Measurements from ENCODE around the gene TGM5.
A peak's percentile ranks its signal among the peaks of the same experiment; 100 is the strongest.
"Not testable (repeated sequence)": the region's sequence is repeated elsewhere in the genome, so short reads cannot be mapped to it uniquely, and the experiment has no call there.

Gene TGM5

GRCh38 chr15:43242616-43243015 is 24.1 kb downstream of the TGM5 start:
- DNase-seq = no peak

- DNase-seq = no peak
Observed at GRCh38 chr15:43241100-43241499, 25.6 kb downstream of the TGM5 start.

DNA sequence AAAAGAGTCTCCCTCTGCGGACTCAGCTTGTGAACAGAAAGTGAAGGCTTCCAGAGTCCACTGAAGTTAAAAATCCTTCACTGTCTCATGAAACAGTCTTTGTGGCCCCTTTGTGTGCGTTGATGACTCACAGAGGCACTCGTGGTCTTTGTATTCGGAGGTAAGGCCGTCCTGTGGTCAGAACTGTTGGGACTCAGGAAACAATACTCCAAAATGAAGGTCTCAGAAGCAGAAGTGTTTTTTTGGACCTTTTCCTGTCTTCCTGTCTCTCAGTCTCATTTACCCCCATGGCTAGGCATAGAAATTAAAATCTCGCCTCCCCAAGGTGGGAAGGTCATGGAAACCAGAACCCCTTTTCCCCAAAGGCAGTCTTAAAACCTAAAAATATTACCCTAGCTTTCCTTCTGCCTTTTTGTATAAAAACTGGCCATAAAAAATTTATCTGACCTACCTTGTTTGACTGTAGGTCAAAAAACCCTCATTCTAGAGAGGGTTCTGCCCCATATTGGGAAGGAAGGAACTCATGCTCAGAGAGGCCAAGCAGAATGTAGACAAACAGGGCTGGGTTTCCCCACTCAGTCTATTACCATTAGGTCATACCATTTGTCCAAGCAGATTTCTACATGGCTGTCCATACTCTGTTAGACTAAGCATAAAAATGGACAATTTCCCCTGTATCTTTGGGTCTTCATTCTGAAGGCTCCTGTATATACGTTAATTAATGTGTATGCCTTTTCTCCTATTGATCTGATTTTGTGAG is 26.8 kb downstream of the TGM5 start:
- DNase-seq = no peak

- DNase-seq = no peak
Observed at GRCh38 chr15:43238671-43239131, 28.0 kb downstream of the TGM5 start.

DNA sequence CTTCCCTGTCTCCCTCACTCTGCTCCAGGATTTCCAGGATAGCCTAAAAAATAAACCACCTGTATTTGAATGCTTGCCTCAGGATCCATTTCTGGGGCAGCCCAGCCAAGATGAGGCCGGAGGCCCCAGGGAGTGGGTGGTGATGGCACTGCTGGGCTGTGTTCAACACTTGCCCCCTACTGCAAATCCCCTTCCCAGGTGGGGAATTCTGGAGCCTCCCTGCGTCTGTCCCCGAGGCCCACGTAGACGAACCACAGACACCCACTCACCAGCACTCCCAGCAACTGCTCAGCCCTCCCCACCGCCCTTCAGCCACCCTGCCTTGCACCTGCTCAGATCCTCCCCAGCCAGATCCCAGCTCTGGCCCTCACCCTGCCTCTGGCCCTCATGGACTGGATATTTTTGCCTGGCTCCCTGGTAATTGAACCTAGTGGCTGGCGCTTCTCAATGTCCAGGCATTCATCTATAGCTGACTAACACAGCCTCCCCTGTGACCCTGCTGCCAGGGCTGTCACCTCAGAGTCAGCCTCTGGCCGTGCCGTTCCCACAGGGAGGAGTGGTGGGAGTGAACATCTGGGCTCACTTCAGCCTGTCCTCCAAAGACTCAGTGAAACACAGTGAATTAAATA is 28.8 kb downstream of the TGM5 start:
- DNase-seq = no peak

- no peak for DNase-seq
Observed at GRCh38 chr15:43235536-43235935, 31.2 kb downstream of the TGM5 start.

GRCh38 chr15:43232289-43232874 is 34.3 kb downstream of the TGM5 start:
- DNase-seq = no peak

DNA sequence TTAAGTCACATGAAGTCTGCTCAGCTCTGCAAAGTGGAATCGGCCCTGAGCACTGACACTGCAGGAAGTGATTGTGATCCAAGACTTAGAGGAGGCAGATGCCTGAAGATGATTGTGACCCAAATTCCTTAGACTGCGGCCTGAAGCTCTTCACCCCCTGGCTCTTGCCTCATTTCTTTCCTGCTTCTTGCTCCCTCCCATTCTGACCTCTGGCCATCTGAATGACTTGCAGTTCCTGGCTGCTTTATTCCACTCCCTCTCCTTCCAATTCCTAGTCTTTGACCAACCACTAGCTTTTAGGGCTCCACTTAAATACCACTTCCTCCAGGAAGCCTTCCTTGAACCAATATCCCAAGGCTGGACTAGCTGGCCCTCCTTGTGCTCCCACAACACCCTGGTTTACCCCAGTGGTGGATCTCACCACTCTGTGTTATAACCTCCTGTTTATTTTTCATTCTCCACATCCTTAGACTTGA is 36.0 kb downstream of the TGM5 start:
- no peak for DNase-seq

- no peak for DNase-seq
Observed at GRCh38 chr15:43229977-43230376, 36.8 kb downstream of the TGM5 start.

DNA sequence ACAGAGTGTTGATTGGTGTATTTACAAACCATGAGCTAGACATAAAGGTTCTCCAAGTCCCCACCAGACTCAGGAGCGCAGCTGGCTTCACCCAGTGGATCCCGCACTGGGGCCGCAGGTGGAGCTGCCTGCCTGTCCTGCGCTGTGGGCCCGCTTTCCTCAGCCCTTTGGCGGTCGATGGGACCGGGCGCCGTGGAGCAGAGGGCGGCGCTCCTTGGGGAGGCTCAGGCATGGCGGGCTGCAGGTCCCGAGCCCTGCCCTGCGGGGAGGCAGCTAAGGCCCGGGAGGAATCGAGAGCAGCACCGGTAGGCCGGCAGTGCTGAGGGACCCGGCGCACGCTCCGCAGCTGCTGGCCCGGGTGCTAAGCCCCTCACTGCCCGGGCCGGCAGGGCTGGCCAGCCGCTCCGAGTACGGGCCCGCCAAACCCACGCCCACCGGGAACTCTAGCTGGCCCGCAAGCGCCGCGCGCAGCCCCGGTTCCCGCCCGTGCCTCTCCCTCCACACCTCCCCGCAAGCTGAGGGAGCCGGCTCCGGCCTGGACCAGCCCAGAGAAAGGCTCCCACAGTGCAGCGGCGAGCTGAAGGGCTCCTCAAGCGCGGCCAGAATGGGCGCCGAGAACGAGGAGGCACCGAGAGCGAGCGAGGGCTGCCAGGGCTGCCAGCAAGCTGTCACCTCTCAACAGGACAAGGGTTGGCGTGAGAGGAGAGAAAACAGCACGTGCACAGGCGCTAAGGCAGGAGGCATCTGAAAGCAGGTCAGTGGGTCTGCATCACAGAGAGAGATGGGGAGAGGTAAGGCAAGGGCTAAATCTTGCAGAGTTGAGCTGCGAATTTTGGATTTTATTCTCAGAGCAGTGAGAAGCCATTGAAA is 40.1 kb downstream of the TGM5 start:
- no peak for DNase-seq

GRCh38 chr15:43225950-43226255 is 40.8 kb downstream of the TGM5 start:
- DNase-seq = not testable (repeated sequence)

DNA sequence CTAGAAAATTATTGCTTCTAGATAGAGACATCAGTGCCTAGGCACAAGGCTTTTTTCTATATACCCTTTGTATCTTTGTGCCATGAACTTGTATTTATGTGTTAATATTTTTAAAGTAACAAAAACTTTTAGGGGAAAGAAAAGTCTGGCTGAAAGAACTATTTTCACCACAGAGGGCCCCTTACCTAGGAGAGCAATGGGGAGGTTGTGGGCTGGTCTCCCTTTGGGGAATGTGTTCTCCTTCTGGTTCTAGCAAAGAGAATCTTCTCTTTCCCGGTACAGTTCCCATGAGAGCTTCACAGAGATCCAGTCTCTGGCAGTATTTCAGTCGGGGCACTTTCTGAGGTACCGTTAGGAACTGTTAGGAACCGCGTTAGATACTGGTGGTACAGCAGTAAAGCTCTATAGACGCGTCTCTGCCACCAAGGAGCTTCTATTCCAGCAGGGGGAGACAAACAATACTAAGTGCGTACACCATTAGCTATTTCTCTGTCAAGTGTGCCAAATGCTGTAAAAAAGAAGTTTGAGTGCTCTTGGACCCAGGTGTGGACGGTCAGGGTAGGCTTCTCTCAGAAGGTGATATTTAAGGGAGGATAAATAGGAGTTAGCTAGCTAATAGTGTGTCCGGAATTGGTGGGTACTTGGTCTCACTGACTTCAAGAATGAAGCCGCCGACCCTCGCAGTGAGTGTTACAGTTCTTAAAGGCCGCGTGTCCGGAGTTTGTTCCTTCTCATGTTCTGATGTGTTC is 41.4 kb downstream of the TGM5 start:
- peak in 1 of 2 experiments; percentile 36 for DNase-seq

DNA sequence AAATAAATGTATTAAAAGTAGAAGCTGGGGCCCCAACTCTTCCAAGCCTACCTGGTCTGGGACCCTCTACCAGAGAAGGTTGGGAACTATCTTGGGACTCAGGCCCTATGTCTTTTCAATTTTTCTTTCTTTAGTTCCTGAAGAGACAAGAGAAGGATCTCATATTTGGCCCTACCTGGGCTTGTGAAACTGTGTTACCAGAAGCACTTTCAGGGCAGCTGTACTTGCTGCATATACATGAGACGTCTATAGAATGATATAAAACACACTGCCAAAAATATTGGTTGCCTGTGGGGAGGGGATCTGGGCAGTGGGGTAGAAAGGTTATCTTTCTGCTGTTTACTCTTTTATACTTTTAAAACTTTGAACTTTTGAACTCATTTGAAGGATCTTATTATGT is 45.3 kb downstream of the TGM5 start:
- DNase-seq = no peak

DNA sequence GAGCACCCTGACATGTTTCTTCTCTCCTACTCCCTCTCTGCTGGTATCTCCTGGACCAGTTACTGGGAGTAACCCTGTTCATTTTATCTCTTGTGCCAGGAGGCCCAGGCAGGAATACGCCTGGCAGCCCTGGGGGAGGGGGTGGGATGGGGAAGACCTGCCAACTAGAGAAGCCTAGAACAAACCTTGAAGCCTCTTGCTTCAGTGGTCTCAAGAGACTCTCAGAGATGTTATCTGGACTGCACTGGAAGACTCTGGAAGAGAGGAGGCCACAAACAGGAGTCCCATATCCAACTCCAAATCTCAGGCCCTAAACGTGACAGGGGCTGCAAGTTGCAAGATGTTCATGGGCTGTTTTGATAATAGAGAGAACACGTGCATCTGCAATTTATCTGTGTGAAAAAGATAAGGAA is 45.7 kb downstream of the TGM5 start, which contains the start of gene EPB42:
EPB42 (minus strand) TSS at position 28 of the 413 bp plus-strand sequence. CDS start 193 bp downstream, outside the sequence.
- no peak for DNase-seq

DNA sequence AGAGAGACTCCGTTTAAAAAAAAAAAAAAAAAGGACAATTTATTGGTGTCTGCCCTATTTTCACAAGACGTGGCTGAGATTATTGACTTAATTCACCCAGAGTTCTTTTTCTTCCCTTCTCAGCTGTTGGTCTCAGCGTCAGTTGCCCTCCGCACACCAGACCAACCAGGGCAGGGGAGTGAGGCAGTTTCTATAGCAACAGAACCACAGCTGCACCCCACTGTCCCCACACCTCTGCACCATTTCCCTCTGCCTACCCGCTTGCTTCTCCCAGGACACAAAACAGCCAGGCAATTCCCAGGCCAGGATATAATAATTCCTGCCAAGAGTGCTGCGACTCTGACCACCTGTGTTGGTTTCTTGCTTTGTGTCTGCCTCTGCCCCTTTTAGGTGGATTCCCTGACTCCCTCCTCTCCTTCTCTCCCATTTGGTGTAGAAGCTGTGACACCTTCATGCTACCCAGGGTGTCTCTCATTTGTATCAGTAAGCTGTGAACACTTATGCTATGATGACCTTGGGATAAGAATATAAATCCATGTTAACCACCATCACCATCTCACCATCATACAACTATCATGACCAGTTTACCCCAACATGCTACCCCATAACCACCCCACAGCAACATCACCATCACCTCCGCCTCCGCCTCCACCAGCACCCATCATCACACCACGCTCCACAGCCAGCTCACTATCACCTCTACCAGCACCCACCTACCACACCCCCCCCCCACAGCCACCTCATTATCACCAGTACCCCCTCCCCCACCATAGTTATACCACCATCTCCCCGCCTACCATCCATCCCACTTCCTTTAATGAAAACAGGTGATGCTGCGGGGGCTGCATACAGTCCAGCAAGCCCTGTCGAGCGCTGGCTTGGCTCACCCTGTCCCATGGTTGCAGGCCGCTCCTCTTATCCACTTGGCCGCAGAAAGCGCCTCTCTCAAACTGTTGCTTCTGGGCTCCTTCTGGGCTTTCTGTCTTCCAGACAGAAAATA is 46.5 kb downstream of the TGM5 start:
- no peak for DNase-seq

GRCh38 chr15:43218908-43219706 is 47.6 kb downstream of the TGM5 start:
- DNase-seq = no peak

DNA sequence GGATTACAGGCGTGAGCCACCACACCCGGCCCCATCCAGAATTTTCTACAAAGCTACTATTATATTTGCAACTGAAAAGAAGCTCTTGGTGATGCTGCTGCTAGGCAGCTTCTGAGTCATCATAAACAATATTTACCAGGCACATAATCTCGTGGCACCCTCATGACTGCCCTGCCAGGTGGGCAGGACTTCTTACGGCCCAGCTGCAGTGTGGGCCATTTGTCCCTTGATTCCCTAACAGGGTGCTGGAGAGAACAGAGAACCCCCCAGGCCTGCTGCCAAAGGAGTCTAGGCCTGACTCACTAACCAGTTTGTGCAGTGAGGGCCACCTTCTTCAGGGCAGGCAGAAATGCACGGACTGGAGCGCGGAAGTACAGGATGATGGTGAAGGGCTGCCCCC is 50.8 kb downstream of the TGM5 start:
- no peak for DNase-seq

DNA sequence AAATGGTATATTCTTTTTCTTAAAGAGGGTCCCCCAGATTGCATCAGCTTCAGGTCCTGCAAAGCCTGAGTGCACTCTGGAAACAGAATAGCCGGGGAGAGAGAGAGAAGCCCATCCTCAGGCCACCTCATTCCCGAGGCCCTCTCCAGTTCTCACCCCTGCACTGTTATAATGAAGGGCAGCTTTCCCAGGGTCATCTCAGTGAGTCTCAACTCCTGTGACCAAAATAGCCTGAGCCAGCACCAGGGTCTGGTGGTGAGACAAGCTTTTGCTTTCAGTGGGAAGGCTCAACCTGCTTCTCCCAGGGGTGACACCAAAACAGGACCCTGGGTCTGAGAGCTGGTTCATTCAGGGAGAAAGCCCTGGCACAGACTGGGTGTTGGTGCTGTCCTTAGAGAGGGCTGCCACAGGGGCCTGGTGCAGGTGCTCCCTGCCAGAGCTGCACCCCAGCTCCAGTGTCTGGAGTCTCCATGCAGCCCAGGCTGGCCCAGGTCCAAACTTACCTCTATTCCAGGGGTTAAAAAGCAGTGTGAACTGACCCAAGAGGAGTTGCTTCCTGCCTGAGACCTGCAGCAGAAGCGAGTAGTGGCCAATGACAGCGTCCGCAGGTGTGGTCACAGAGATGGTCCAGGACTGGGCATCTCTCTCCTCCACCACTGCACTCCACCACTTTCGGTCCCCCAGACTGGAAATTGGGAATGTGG is 52.0 kb downstream of the TGM5 start:
- DNase-seq = no peak

DNA sequence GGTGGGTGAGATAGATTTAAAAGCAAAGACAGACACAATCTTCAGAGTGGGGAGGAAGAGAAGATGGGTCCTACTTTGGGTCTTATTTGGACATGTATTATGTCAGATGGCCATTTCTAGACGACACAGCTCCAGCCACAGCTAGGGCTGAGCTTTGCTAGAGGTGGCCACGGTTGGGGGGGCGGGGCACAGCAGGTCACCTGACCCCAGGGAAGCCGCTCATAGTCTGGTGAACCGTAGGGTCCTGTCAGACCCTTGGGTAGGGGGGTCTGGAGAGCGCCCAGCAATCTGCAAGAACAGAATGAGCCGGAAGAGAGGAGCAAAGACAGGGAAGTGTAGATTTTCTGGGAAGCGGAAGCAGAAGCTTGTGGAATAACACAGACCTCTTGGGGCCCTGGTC is 52.6 kb downstream of the TGM5 start:
- DNase-seq = no peak
